VCaP (cell line): ENCODE measurements around the gene FAM168A.

Experiments used
- H3K27ac ChIP-seq: fragments of 450-650 bp; 2 replicates; pipeline ENCODE4 v1.5.1; 2017
- CTCF ChIP-seq: fragments of 450-650 bp; conservative IDR thresholded peaks from 2 replicates; pipeline ENCODE4 v1.5.1; 2017; ENCODE audit warnings: mild to moderate bottlenecking, moderate library complexity

Gene FAM168A

GRCh38 chr11:73564903-73565302 is 33.0 kb downstream of the FAM168A start:
- TF ChIP-seq CTCF = no peak
- H3K27ac ChIP-seq = no peak overlapping the region

- H3K27ac ChIP-seq = no peak overlapping the region
Observed at GRCh38 chr11:73563539-73564200, 34.2 kb downstream of the FAM168A start.

GRCh38 chr11:73559743-73560142 is 38.2 kb downstream of the FAM168A start:
- no peak for TF ChIP-seq CTCF
- no peak overlapping the region for H3K27ac ChIP-seq

More at GRCh38 chr11:73563539-73564200, 34.2 kb downstream of the FAM168A start:
- TF ChIP-seq CTCF = no peak

GRCh38 chr11:73556966-73557365 is 40.9 kb downstream of the FAM168A start:
- no peak overlapping the region for H3K27ac ChIP-seq
- TF ChIP-seq CTCF = no peak

GRCh38 chr11:73555615-73556014 is 42.3 kb downstream of the FAM168A start:
- no peak for TF ChIP-seq CTCF
- H3K27ac ChIP-seq = no peak overlapping the region

- no peak overlapping the region for H3K27ac ChIP-seq
- TF ChIP-seq CTCF = no peak
Observed at GRCh38 chr11:73554671-73555320, 43.1 kb downstream of the FAM168A start.

GRCh38 chr11:73553266-73553665 is 44.6 kb downstream of the FAM168A start:
- no peak overlapping the region for H3K27ac ChIP-seq
- TF ChIP-seq CTCF = no peak
